ENCODE measurements around the gene TMPRSS15.

Gene TMPRSS15

GRCh38 chr21:18335651-18336236 is 67.8 kb downstream of the TMPRSS15 start:
- H3K4me3 ChIP-seq (ENCODE audit: low read depth, low read length) = no peak overlapping the region
- no peak for DNase-seq (ENCODE audit: low read depth)
- TF ChIP-seq MAX (IDR thresholded peaks at IDR 0.05; ENCODE audit: low read depth, low read length) = no peak
- no peak for TF ChIP-seq MYC (IDR thresholded peaks at IDR 0.05; ENCODE audit: low read depth, low read length)
- TF ChIP-seq, protein P1, sequence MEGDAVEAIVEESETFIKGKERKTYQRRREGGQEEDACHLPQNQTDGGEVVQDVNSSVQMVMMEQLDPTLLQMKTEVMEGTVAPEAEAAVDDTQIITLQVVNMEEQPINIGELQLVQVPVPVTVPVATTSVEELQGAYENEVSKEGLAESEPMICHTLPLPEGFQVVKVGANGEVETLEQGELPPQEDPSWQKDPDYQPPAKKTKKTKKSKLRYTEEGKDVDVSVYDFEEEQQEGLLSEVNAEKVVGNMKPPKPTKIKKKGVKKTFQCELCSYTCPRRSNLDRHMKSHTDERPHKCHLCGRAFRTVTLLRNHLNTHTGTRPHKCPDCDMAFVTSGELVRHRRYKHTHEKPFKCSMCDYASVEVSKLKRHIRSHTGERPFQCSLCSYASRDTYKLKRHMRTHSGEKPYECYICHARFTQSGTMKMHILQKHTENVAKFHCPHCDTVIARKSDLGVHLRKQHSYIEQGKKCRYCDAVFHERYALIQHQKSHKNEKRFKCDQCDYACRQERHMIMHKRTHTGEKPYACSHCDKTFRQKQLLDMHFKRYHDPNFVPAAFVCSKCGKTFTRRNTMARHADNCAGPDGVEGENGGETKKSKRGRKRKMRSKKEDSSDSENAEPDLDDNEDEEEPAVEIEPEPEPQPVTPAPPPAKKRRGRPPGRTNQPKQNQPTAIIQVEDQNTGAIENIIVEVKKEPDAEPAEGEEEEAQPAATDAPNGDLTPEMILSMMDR (IDR thresholded peaks at IDR 0.05; ENCODE audit: low read depth, low read length) = no peak
- TF ChIP-seq POLR2A (IDR thresholded peaks at IDR 0.05; ENCODE audit: extremely low read depth, insufficient read length) = no peak

GRCh38 chr21:18334066-18334465 is 69.5 kb downstream of the TMPRSS15 start:
- TF ChIP-seq POLR2A (IDR thresholded peaks at IDR 0.05; ENCODE audit: extremely low read depth, insufficient read length) = no peak
- TF ChIP-seq MAX (IDR thresholded peaks at IDR 0.05; ENCODE audit: low read depth, low read length) = no peak
- TF ChIP-seq MYC (IDR thresholded peaks at IDR 0.05; ENCODE audit: low read depth, low read length) = no peak
- TF ChIP-seq, protein P1 (IDR thresholded peaks at IDR 0.05; ENCODE audit: low read depth, low read length) = no peak

GRCh38 chr21:18318156-18318555 is 85.4 kb downstream of the TMPRSS15 start:
- DNase-seq (ENCODE audit: low read depth) = no peak
- no peak overlapping the region for H3K4me3 ChIP-seq (ENCODE audit: low read depth, low read length)
- no peak for TF ChIP-seq MYC (IDR thresholded peaks at IDR 0.05; ENCODE audit: low read depth, low read length)
- no peak for TF ChIP-seq MAX (IDR thresholded peaks at IDR 0.05; ENCODE audit: low read depth, low read length)
- no peak for TF ChIP-seq POLR2A (IDR thresholded peaks at IDR 0.05; ENCODE audit: extremely low read depth, insufficient read length)
- TF ChIP-seq, protein P1 (IDR thresholded peaks at IDR 0.05; ENCODE audit: low read depth, low read length) = no peak

More at GRCh38 chr21:18334066-18334465, 69.5 kb downstream of the TMPRSS15 start:
- DNase-seq (ENCODE audit: low read depth) = no peak
- no peak overlapping the region for H3K4me3 ChIP-seq (ENCODE audit: low read depth, low read length)

GRCh38 chr21:18298228-18298627 is 105.4 kb downstream of the TMPRSS15 start:
- TF ChIP-seq MYC (IDR thresholded peaks at IDR 0.05; ENCODE audit: low read depth, low read length) (no peak), MAX (IDR thresholded peaks at IDR 0.05; ENCODE audit: low read depth, low read length) (no peak), POLR2A (IDR thresholded peaks at IDR 0.05; ENCODE audit: extremely low read depth, insufficient read length) (no peak)
- TF ChIP-seq, protein P1 (IDR thresholded peaks at IDR 0.05; ENCODE audit: low read depth, low read length) = no peak
- no peak overlapping the region for H3K4me3 ChIP-seq (ENCODE audit: low read depth, low read length)
- DNase-seq (ENCODE audit: low read depth) = no peak

DNA sequence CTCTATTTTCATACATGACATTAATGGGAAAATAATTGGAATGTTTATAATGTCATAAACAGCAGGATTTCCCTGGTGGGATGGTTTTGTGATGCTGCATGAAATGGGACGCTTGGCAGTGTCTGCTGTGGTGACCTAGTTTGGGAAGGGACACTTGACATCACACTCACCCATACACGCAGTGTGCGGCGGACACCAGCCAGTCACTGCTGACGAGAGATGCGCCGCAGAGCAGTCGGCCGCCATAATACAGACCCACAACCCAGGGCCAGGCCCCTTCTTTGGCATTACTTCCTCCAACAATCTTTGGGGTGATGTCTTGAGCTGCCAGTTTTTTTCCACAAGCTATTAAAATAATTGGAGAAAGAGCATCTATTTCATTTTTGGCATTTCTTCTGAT is 109.5 kb downstream of the TMPRSS15 start:
- H3K4me3 ChIP-seq (ENCODE audit: low read depth, low read length) = no peak overlapping the region
- DNase-seq (ENCODE audit: low read depth) = no peak
- TF ChIP-seq MYC (IDR thresholded peaks at IDR 0.05; ENCODE audit: low read depth, low read length) (no peak), POLR2A (IDR thresholded peaks at IDR 0.05; ENCODE audit: extremely low read depth, insufficient read length) (no peak), MAX (IDR thresholded peaks at IDR 0.05; ENCODE audit: low read depth, low read length) (no peak)
- TF ChIP-seq, protein P1 (IDR thresholded peaks at IDR 0.05; ENCODE audit: low read depth, low read length) = no peak
